Spleen (tissue), 11 donors: ENCODE results near the gene TMCC1. TPM values are rescaled to one million over a fixed set of nuclear protein-coding genes. Genes with fewer than 3 reads are reported as not detected.

ENCODE experiments used
- DNase-seq: peaks from one replicate; pipeline ENCODE4 v3.0.0-alpha.2; 2020
- H3K27ac ChIP-seq, 8 donors: fragments of 200-600 bp; sonication (generic) in 7 of 8; 1 replicate in 4 of 8; 2 replicates in 4 of 8; pipeline versions ENCODE4 v1.5.0 to v1.8.0; 2016 to 2021; ENCODE audit warnings: inconsistent platforms in 4 of 8, mild to moderate bottlenecking in 4 of 8, moderate library complexity in 1 of 8
- H3K27me3 ChIP-seq, 7 donors: fragments of 200-600 bp; sonication (generic) in 6 of 7; replicated peaks in 1 of 7; 1 replicate in 4 of 7; 2 replicates in 3 of 7; pipeline versions ENCODE4 v1.5.0 to v1.8.0; 2016 to 2021; ENCODE audit warnings: inconsistent platforms in 3 of 7, mild to moderate bottlenecking in 1 of 7
- H3K36me3 ChIP-seq, 6 donors: fragments of 200-600 bp; sonication (generic) in 5 of 6; 1 replicate in 4 of 6; 2 replicates in 2 of 6; pipeline versions ENCODE4 v1.5.0 to v1.8.0; 2016 to 2021; ENCODE audit warnings: inconsistent platforms in 2 of 6
- H3K4me1 ChIP-seq, 6 donors: fragments of 200-600 bp; sonication (generic) in 5 of 6; 1 replicate in 3 of 6; 2 replicates in 3 of 6; pipeline versions ENCODE4 v1.5.0 to v1.8.0; 2016 to 2021; ENCODE audit warnings: inconsistent platforms in 3 of 6
- H3K4me3 ChIP-seq, 8 donors: fragments of 200-600 bp; sonication (generic) in 7 of 8; 1 replicate in 4 of 8; 2 replicates in 4 of 8; pipeline versions ENCODE4 v1.5.0 to v1.8.0; 2016 to 2021; ENCODE audit warnings: inconsistent platforms in 4 of 8, mild to moderate bottlenecking in 4 of 8, moderate library complexity in 2 of 8
- H3K9me3 ChIP-seq, 8 donors: fragments of 200-600 bp; sonication (generic) in 7 of 8; 1 replicate in 4 of 8; 2 replicates in 4 of 8; pipeline versions ENCODE4 v1.5.0 to v1.8.0; 2016 to 2021; ENCODE audit warnings: inconsistent platforms in 4 of 8
- POLR2A ChIP-seq, 3 donors: fragments of 450-650 bp; IDR thresholded peaks; one replicate each; pipeline ENCODE4 v1.5.1; 2017; ENCODE audit warnings: antibody characterized with exemption in 3 of 3, mild to moderate bottlenecking in 1 of 3
- POLR2AphosphoS5 ChIP-seq, 3 donors: sonication (generic); formaldehyde crosslinking; IDR thresholded peaks; one replicate each; pipeline ENCODE4 v1.5.1; 2017; ENCODE audit warnings: antibody characterized with exemption in 3 of 3
- WGBS, 5 donors: extraction: QIAGEN DNeasy Blood & Tissue Kit in 3 of 5; methylation state at CpG; one replicate each; pipeline versions ENCODE4 v1.1.5 to v1.1.7; 2013 to 2018; 5-methylcytosine and 5-hydroxymethylcytosine counted together
- intact Hi-C: fragments of 100-400 bp; cut with DNase I; formaldehyde crosslinking; loops from one replicate; pipeline ENCODE4 v1.15.0; 2023; ENCODE audit warnings: low total_unique reads
- polyA plus RNA-seq, 3 donors: library from polyadenylated mRNA; stranded (reverse); fragments of 200-250 nt; gene quantifications; one replicate each; pipeline ENCODE4 v1.2.1, GENCODE V29; 2013
- total RNA-seq, 7 donors: library from RNA; depleted of rRNA in 3 of 7; stranded (reverse); fragments of >200 nt in 3 of 7; fragmentation: NEBNext Ultra II Directional in 4 of 7; extraction: Animal tissue kit (Norgen Biotek cat#: 25700) in 4 of 7; gene quantifications; one replicate each; pipeline versions ENCODE4 v1.1.0 to v1.2.1, GENCODE V29; 2016 to 2021
- TF ChIP-seq, protein P1 (sequence below), 11 experiments: fragments of 200-600 bp in 7 of 11; fragments of 450-650 bp in 4 of 11; sonication (generic) in 4 of 11; IDR thresholded peaks in 8 of 11; conservative IDR thresholded peaks in 3 of 11; 1 replicate in 7 of 11; 2 replicates in 4 of 11; pipeline versions ENCODE4 v1.4.0 to v1.8.0; 2016 to 2021; ENCODE audit warnings: antibody characterized with exemption in 11 of 11, inconsistent platforms in 4 of 11, mild to moderate bottlenecking in 1 of 11
- donor health status: healthy with polysubstance abuse.
- donor health status: DM: no; HTN: no; CAD: no; lungs with moderate emphysema.
- donor health status: DM: no; HTN: no; CAD: no.
- donor health status: Bipolar disorder and iron deficiency.
- donor health status: healthy.
- donor health status: DM: no; HTN: no; CAD: no.
- donor health status: DM: yes; HTN: yes; CAD: no.

Gene TMCC1
- total and polyA plus RNA-seq, 10 donors: 4.5 to 45.5 (median 32.5) TPM

GRCh38 chr3:129694228-129694627, 199.3 kb downstream of the TMCC1 start:
- no peak overlapping the region for H3K27ac ChIP-seq

GRCh38 chr3:129692743-129693142, 200.8 kb downstream of the TMCC1 start:
- Histone ChIP-seq H3K9me3 (peaks cover 0 to 11% (median 8%) of the 10 kb centered on the region in 8 donors), H3K27ac (no peak overlapping the region), H3K4me3 (no peak overlapping the region), H3K36me3 (peaks cover 0 to 5% (median 0%) of the 10 kb centered on the region in 6 donors), H3K4me1 (peaks cover 0 to 14% (median 8%) of the 10 kb centered on the region in 6 donors), H3K27me3 (no peaks in the 10 kb centered on the region)
- DNase-seq: no peak
- WGBS, 5 donors: 97 to 100% (median 97%) methylated on average over 2 of the region's 2 CpGs
- no peak for TF ChIP-seq POLR2AphosphoS5 (IDR thresholded peaks at IDR 0.05)
- TF ChIP-seq POLR2A (IDR thresholded peaks at IDR 0.05): no peak
- TF ChIP-seq, protein P1, sequence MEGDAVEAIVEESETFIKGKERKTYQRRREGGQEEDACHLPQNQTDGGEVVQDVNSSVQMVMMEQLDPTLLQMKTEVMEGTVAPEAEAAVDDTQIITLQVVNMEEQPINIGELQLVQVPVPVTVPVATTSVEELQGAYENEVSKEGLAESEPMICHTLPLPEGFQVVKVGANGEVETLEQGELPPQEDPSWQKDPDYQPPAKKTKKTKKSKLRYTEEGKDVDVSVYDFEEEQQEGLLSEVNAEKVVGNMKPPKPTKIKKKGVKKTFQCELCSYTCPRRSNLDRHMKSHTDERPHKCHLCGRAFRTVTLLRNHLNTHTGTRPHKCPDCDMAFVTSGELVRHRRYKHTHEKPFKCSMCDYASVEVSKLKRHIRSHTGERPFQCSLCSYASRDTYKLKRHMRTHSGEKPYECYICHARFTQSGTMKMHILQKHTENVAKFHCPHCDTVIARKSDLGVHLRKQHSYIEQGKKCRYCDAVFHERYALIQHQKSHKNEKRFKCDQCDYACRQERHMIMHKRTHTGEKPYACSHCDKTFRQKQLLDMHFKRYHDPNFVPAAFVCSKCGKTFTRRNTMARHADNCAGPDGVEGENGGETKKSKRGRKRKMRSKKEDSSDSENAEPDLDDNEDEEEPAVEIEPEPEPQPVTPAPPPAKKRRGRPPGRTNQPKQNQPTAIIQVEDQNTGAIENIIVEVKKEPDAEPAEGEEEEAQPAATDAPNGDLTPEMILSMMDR (IDR thresholded peaks at IDR 0.05 in 8 of 11, conservative IDR thresholded peaks at IDR 0.05 in 3 of 11): no peak
- intact Hi-C loops: no loop called here

More at GRCh38 chr3:129694228-129694627, 199.3 kb downstream of the TMCC1 start:
- DNase-seq: no peak
- Histone ChIP-seq H3K27me3 (no peaks in the 10 kb centered on the region), H3K4me1 (peaks cover 0 to 13% (median 8%) of the 10 kb centered on the region in 6 donors), H3K4me3 (no peak overlapping the region), H3K9me3 (peaks cover 0 to 11% (median 8%) of the 10 kb centered on the region in 8 donors), H3K36me3 (peaks cover 0 to 5% (median 0%) of the 10 kb centered on the region in 6 donors)
- intact Hi-C loops: no loop called here
- TF ChIP-seq POLR2AphosphoS5 (IDR thresholded peaks at IDR 0.05) (no peak), POLR2A (IDR thresholded peaks at IDR 0.05) (no peak)
- TF ChIP-seq, protein P1 (IDR thresholded peaks at IDR 0.05 in 8 of 11, conservative IDR thresholded peaks at IDR 0.05 in 3 of 11): no peak
- 93 to 97% (median 95%) methylated on average over 5 of the region's 5 CpGs for WGBS, 5 donors

DNA sequence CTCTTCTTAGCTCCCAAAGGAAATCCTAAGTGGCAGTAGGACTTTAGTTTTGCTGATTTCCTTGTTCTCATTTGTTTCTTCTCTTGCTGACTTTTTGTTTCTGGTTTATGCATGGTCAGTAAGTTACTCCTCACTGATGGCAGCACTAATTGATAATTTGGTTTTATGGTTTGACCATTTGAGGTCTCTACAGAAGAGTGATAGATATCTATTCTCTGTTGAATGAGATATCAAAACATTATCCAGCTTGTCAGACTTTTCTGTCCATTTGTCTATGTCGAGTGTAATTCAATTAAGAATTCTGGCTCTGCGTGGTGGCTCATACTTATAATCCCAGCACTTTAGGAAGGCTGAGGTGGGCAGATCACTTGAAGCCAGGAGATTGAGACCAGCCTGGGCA, 202.5 kb downstream of the TMCC1 start:
- Histone ChIP-seq H3K4me1 (peaks cover 0 to 14% (median 8%) of the 10 kb centered on the region in 6 donors), H3K4me3 (no peak overlapping the region), H3K9me3 (no peaks in the 10 kb centered on the region), H3K27me3 (no peaks in the 10 kb centered on the region), H3K27ac (peak overlapping the region in 3 of 8 donors; percentile 6 to 23 (median 15)), H3K36me3 (no peaks in the 10 kb centered on the region)
- intact Hi-C loops: no loop called here
- TF ChIP-seq, protein P1 (IDR thresholded peaks at IDR 0.05 in 8 of 11, conservative IDR thresholded peaks at IDR 0.05 in 3 of 11): no peak
- TF ChIP-seq POLR2AphosphoS5 (IDR thresholded peaks at IDR 0.05): no peak
- TF ChIP-seq POLR2A (IDR thresholded peaks at IDR 0.05): no peak
- WGBS, 5 donors: 91 to 100% (median 95%) methylated on average over 2 of the region's 2 CpGs
- DNase-seq: no peak

- Histone ChIP-seq H3K27ac (peak overlapping the region in 3 of 8 donors; percentile 6 to 23 (median 15)), H3K4me1 (peaks cover 0 to 14% (median 8%) of the 10 kb centered on the region in 6 donors), H3K27me3 (no peaks in the 10 kb centered on the region), H3K9me3 (no peaks in the 10 kb centered on the region), H3K4me3 (no peak overlapping the region), H3K36me3 (no peaks in the 10 kb centered on the region)
- intact Hi-C loops: no loop called here
- no peak for DNase-seq
- TF ChIP-seq POLR2AphosphoS5 (IDR thresholded peaks at IDR 0.05) (no peak), POLR2A (IDR thresholded peaks at IDR 0.05) (no peak)
- TF ChIP-seq, protein P1 (IDR thresholded peaks at IDR 0.05 in 8 of 11, conservative IDR thresholded peaks at IDR 0.05 in 3 of 11): no peak
Observed at GRCh38 chr3:129690406-129690805, 203.1 kb downstream of the TMCC1 start.
